Measurements from ENCODE around the gene TRABD2A. TPM values are rescaled to one million over a fixed set of nuclear protein-coding genes. Genes with fewer than 3 reads are reported as not detected.

TRABD2A gene
- total and polyA plus RNA-seq, 2 donors from 2014 or later = 2.1 to 3.4 TPM

DNA sequence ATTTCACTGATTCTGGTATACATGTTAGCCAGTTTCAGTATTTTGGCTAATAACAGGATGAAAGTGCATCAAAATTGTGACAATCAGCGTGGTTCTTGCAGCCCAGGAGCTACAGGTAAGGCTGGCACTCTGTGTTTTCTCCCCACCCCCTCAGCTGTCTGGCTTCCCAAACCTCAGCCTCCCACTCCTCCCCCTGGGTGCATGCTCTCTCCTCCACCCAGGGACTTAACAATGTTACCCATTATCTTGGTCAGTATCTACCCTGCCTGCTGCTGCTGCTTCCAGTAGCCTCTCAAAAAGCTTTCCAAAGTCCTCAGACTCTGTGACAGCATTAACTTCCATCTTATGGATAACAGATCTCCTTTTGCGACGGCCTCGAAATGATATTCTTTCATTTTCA is 41.0 kb downstream of the TRABD2A start:
- no peak overlapping the region for H3K4me3 ChIP-seq (ENCODE audit: low read length in 3 of 3)
- DNase-seq = no peak
- H3K4me1 ChIP-seq (ENCODE audit: control insufficient read depth in 2 of 3, insufficient read depth in 2 of 3, low read depth in 1 of 3, low read length in 3 of 3) = no peaks in the 10 kb centered on the region
- H3K9me3 ChIP-seq (ENCODE audit: control insufficient read depth in 2 of 3, insufficient read depth in 1 of 3, low read length in 3 of 3) = peaks cover 0 to 5% (median 3%) of the 10 kb centered on the region in 3 donors
- intact Hi-C loops (cut with DNase I) = no loop called here
- no peaks in the 10 kb centered on the region for H3K27me3 ChIP-seq (ENCODE audit: control insufficient read depth, insufficient read depth, low read length)
- H3K36me3 ChIP-seq (ENCODE audit: control insufficient read depth in 2 of 3, insufficient read depth in 3 of 3, low read length in 3 of 3) = no peaks in the 10 kb centered on the region
- TF ChIP-seq, protein P1, sequence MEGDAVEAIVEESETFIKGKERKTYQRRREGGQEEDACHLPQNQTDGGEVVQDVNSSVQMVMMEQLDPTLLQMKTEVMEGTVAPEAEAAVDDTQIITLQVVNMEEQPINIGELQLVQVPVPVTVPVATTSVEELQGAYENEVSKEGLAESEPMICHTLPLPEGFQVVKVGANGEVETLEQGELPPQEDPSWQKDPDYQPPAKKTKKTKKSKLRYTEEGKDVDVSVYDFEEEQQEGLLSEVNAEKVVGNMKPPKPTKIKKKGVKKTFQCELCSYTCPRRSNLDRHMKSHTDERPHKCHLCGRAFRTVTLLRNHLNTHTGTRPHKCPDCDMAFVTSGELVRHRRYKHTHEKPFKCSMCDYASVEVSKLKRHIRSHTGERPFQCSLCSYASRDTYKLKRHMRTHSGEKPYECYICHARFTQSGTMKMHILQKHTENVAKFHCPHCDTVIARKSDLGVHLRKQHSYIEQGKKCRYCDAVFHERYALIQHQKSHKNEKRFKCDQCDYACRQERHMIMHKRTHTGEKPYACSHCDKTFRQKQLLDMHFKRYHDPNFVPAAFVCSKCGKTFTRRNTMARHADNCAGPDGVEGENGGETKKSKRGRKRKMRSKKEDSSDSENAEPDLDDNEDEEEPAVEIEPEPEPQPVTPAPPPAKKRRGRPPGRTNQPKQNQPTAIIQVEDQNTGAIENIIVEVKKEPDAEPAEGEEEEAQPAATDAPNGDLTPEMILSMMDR (IDR thresholded peaks at IDR 0.05; ENCODE audit: borderline replicate concordance, extremely low read depth, insufficient read depth) = no peak
- H3K9ac ChIP-seq (ENCODE audit: low read length in 3 of 3) = no peak overlapping the region
- FAIRE-seq = no peak
- H3K27ac ChIP-seq (ENCODE audit: low read depth in 2 of 2, low read length in 2 of 2) = no peak overlapping the region

DNA sequence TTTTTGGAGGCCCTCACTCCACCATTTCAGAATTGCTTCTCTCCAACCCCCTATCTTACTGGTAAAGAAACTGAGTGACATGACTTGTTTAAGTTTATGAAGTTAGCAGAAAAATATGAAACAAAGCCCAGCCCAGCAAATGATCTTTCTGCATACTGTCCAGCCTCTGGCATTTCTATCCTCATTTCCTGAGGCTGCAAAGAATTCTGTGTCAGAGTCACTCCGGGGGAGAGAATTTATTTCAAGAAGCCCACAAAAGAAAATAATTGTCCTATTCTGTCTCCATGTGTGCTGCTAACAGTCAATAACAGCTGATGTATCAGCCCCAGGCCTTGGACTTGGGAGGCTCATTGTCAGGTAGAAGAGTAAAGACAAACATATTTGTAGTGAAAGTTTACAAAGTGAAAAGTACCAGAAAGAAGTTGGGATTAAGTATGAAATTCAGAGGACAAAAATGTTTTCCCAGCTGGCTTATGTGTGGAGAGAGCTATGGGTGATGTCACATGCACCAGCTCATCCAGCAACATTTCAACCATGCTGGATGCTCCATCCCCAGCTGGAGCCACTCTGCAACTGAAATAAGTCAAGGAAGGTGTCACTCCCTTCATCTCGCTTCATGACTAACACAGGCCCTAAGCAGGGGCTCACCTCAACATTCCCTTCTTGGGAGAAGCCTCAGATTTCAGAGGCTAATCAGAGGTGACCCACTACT is 42.3 kb downstream of the TRABD2A start:
- H3K27ac ChIP-seq (ENCODE audit: low read depth in 2 of 2, low read length in 2 of 2) = no peak overlapping the region
- no peaks in the 10 kb centered on the region for H3K36me3 ChIP-seq (ENCODE audit: control insufficient read depth in 2 of 3, insufficient read depth in 3 of 3, low read length in 3 of 3)
- no peaks in the 10 kb centered on the region for H3K4me1 ChIP-seq (ENCODE audit: control insufficient read depth in 2 of 3, insufficient read depth in 2 of 3, low read depth in 1 of 3, low read length in 3 of 3)
- intact Hi-C loops (cut with DNase I) = no loop called here
- TF ChIP-seq, protein P1 (IDR thresholded peaks at IDR 0.05; ENCODE audit: borderline replicate concordance, extremely low read depth, insufficient read depth) = no peak
- FAIRE-seq = no peak
- H3K9ac ChIP-seq (ENCODE audit: low read length in 3 of 3) = no peak overlapping the region
- no peak overlapping the region for H3K4me3 ChIP-seq (ENCODE audit: low read length in 3 of 3)
- no peak for DNase-seq
- H3K9me3 ChIP-seq (ENCODE audit: control insufficient read depth in 2 of 3, insufficient read depth in 1 of 3, low read length in 3 of 3) = peaks cover 0 to 5% (median 3%) of the 10 kb centered on the region in 3 donors
- H3K27me3 ChIP-seq (ENCODE audit: control insufficient read depth, insufficient read depth, low read length) = no peaks in the 10 kb centered on the region

DNA sequence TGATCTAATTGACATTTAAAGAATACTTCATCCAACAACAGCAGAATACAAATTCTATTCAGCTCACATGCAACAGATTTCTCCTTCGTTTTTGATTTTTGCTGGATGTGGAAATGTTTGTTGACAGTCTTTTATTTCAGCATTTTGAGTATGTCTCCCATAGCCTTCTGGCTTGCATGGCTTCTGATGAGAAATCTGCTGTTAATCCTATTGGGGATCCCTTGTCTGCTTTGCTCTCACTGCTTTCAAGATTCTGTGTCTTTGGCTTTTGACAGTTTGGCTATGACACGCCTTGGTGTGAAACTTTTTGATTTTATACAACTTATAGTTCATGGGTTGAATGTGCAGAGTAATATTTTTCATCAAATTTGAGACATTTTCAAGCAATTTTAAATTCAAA is 44.7 kb downstream of the TRABD2A start:
- Histone ChIP-seq H3K4me1 (ENCODE audit: control insufficient read depth in 2 of 3, insufficient read depth in 2 of 3, low read depth in 1 of 3, low read length in 3 of 3) (no peaks in the 10 kb centered on the region), H3K9me3 (ENCODE audit: control insufficient read depth in 2 of 3, insufficient read depth in 1 of 3, low read length in 3 of 3) (peaks cover 0 to 5% (median 3%) of the 10 kb centered on the region in 3 donors), H3K4me3 (ENCODE audit: low read length in 3 of 3) (no peak overlapping the region), H3K27me3 (ENCODE audit: control insufficient read depth, insufficient read depth, low read length) (no peaks in the 10 kb centered on the region), H3K36me3 (ENCODE audit: control insufficient read depth in 2 of 3, insufficient read depth in 3 of 3, low read length in 3 of 3) (no peaks in the 10 kb centered on the region), H3K9ac (ENCODE audit: low read length in 3 of 3) (no peak overlapping the region), H3K27ac (ENCODE audit: low read depth in 2 of 2, low read length in 2 of 2) (no peak overlapping the region)
- intact Hi-C loops (cut with DNase I) = no loop called here
- FAIRE-seq (no peak), DNase-seq (no peak)
- TF ChIP-seq, protein P1 (IDR thresholded peaks at IDR 0.05; ENCODE audit: borderline replicate concordance, extremely low read depth, insufficient read depth) = no peak

All from kidney (tissue), 14 donors.